ENCODE results near the gene DESI1.
"Not testable (repeated sequence)": the region's sequence is repeated elsewhere in the genome, so short reads cannot be mapped to it uniquely, and the experiment has no call there.

The DESI1 gene

GRCh38 chr22:41582694-41583093, 38.1 kb downstream of the DESI1 start:
- DNase-seq: no peak

DNA sequence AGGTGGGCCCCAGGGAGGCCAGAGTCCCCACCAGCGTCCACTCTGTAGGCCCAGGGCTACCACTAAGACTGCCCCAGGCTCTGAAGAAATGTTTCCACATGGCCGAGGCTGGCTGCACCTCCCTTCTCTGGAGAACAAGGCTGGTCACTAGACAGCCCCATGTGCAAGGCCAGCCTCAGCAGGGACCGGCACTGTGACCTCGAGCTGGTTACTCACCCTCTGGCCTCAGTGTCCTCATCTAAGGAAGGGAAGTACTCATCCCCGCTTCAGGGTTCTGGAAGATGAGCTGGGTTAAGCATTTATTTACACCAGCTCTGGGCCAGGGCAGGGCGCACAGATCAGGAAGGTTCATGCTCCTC, 40.9 kb downstream of the DESI1 start:
- DNase-seq: no peak

DNA sequence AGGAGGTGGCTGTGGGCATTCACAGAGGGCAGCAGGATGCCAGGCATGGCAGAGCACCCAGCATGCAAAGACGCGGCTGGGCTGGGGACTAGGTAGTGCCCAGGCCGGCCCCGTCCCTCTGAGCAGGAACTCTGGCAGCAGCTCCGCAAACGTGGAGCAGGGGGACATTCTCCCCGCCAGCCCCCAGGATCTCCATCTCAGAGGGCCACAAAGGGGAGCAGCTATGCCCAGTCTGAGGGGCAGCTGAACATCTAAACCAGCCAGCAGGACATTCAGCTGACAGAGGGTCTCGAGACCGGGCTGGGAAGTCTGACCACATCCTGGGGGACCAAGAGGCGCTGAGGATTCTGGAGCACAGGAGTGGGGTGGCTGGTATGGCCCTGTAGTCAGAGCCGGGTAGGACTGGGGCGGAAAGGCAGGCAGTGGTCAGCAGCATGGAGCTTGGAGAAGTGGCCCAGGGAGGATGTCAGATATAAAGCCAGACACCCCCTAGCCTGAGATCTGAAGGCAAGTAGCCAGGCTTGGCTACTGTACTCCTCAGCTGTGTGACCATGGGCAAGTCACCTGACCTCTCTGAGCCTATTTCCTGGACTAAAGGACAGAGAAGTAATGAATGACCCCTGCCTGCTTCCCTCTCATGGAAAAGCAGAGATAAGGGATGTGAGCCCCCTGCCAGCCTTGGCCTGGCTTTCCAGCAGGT, 41.4 kb downstream of the DESI1 start:
- DNase-seq: no peak

DNA sequence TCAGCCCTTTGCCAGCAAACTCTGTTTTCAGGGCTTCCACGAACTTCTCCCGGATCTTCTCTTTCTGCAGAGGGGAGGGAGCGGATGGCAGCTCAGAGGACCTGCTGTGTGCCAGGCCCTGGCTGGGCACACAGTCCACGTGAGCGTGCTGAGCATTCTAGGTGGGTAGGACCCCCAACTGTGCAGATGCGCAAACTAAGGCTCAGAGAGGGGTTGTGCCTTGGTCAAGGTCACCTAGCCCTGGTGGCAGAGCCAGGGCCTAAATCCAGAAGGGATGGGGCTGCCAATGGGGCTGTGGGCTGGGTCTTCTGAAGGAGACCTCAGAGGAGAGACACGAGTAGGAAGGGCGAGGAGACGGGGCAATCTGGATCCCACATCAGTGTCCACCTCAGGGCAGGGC, 42.0 kb downstream of the DESI1 start:
- no peak for DNase-seq

- DNase-seq: no peak
Measured at GRCh38 chr22:41578114-41578513, 42.7 kb downstream of the DESI1 start.

GRCh38 chr22:41576877-41577276, 44.0 kb downstream of the DESI1 start:
- no peak for DNase-seq

GRCh38 chr22:41575533-41575932, 45.3 kb downstream of the DESI1 start:
- DNase-seq: no peak

DNA sequence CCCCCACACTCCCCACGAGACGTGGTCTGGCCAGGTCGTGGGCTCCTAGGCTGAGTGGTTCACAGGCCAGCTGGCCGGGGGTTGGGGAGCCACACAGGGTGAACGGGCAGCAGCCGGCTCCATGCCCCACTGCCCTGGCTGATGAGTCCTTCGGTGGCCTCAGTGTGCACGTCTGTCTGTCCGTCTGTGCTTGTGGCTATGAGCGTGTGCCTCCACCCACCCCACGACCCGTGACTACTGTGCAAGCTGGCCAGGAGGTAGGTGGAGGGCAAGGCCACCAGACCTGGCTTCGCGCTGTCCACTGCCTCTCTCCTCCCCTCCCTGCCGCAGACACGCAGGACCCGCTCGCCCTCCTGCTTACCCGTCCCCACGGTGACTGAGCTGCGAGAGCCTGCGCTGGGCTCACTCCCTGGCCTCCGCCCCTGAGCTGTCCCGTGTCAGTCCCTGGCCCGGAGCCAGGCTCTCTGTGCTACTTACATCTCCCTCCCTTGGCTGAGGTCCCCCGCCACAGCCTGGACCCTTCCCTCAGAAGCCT, 45.9 kb downstream of the DESI1 start:
- no peak for DNase-seq

- no peak for DNase-seq
Measured at GRCh38 chr22:41573677-41574076, 47.2 kb downstream of the DESI1 start.

DNA sequence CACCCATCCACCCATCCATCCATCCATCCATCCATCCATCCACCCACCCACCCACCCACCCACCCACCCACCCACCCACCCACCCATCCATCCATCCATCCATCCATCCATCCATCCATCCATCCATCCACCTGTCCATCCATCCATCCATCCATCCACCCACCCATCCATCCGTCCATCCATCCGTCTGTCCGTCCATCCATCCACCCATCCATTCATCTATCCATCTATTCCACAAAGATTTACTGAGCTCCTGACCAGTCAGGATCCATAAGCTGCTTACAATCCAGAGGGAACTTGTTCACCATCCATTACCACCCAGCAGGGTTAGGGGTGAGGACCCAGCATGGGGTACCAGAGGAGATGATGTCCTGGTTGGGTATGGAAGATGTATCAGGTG, 48.5 kb downstream of the DESI1 start:
- DNase-seq: not testable (repeated sequence)

GRCh38 chr22:41571786-41572185, 49.1 kb downstream of the DESI1 start:
- no peak for DNase-seq

DNA sequence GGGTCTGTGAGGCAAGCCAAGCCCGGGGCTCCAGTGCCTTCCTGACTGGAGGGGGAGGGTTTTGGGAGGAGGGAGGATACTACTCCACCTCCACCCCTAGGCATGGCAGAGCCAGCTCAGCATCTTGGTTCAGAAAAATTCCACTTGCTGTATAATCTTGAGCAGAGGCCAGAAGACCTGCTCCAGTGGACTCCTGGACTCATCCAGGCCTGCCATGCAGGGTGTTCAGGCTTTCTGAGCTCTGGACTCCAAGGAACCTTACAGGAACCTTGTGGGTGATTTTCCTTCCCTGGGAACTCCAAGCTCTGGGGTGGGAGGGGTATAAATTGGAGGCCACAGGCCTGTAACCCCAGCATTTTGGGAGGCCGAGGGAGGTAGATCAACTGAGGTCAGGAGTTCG, 50.6 kb downstream of the DESI1 start:
- DNase-seq: no peak

DNA sequence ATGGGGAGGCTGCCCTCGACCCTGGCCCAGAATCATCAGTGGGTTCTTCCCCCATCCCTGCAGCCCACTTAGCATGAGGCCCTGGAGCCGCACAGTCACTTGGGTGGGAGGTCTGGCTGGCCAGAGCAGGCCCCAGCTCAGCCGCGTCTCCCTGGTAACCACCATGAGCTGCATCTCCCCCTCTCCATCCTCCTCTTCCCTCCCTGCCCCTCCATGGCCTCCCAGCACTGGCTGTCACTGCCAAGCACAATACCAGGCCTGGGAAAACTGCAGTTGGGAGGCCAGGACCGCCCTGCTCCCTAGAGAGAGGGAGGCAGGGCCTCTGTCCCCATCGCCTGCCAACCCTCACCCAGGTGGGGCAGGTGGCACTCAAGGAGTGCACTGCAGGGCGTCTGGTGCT, 52.0 kb downstream of the DESI1 start:
- no peak for DNase-seq

- DNase-seq: no peak
Measured at GRCh38 chr22:41567512-41567768, 53.4 kb downstream of the DESI1 start.

GRCh38 chr22:41565403-41566054, 55.3 kb downstream of the DESI1 start:
- no peak for DNase-seq

DNA sequence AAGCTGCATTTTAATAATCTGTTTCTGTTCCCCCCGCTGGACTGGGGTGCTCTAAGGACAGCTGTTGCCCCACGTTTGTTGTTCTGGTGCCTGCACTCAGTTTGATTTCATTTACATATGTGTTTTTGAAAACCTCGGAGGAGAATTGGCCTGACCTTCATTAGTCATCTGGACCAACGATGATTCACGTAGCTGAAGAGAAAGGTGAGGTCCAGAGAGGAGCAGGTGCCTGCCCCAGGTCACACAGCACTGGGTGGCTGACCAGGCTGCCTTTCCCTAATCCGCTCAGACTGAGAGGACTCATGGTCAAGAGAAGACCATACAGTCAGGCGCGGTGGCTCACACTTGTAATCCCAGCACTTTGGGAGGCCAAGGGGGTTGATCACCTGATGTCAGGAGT, 56.3 kb downstream of the DESI1 start:
- no peak for DNase-seq

DNA sequence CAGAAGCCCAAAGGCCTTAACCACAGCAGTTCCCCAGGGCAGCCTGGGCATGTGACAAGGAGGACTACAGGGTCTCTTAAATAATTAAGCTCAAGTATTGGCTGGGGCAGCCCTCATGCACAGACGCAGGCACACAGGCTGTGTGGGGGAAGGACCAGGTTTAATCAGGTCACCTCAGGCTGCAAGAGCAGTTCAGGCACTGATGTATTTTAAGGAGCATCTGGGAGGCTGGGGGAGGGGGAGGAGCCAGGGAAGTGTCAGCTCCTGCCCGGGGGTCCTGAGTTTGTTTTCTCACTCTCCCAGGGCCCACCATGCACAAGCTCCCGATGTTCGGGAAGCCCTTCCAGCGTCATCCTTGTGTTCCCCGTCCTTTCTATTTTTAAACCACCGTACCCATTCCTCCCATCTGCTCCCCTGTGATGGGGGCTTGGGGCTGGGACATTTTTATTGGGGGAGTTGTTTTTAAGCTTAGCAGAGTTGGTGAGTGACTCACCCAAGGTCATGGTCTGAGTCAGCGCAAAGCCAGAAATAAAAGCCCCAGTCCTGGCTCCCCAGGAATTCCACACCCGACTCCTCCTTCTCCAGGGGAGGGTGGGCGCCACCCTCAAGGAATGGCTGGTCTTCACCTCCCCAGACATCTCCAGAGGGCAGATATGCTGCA, 57.7 kb downstream of the DESI1 start:
- no peak for DNase-seq

GRCh38 chr22:41562461-41562860, 58.4 kb downstream of the DESI1 start:
- no peak for DNase-seq

DNA sequence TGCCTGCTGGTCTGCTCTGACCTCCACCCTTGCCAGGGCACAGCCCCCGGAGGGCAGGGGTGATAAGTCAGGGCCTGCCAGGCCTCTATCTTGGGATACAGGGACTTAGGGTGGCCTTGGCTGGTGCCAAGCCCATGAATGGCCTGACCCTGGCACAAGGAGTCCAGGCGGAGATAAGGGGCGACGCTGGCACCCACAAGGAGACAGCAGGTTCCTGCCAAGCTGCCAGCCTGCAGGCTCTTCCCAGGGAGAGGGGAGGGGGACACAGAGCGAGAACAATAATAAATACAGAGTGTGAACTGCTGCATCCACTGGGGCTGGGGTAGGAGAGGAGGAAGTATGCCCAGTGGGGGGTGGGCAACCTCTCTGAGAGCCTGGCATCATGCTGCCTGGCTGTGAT, 59.1 kb downstream of the DESI1 start:
- DNase-seq: no peak

GRCh38 chr22:41561335-41561734, 59.5 kb downstream of the DESI1 start:
- DNase-seq: no peak

DNA sequence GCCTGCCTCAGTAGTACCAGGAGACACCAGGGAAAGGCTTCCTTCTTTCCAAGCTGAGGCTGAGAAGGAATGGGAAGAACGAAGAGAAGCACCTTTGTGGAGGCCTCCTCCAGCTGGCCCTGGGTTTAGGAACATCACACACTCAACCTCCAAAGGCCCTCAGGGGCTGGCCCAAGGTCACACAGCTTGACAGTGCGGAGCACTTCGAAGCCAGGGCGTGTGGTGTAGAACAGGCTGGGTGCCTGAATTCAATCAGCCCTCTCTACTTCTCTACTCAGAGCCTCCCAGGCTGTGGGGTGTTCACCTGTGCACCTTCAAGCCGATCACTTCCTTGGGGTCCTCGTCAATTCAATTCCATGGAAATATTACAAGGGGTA, 60.8 kb downstream of the DESI1 start:
- no peak for DNase-seq

DNA sequence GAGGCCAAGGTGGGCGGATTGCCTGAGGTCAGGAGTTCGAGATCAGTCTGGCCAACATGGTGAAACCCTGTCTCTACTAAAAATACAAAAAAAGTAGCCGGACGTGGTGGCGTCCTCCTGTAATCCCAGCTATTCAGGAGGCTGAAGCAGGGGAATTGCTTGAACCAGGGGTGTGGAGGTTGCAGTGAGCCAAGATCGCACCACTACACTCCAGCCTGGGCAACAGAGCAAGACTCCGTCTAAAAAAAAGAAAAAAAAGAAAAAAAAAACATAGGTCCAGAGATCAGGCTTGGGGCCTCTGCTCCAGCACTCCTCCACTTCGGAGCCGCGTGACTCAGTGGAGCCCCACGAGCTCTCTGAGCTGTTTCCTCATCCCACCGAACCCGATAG, 62.6 kb downstream of the DESI1 start:
- not testable (repeated sequence) for DNase-seq

GRCh38 chr22:41557401-41558240, 63.2 kb downstream of the DESI1 start:
- DNase-seq: no peak

- no peak for DNase-seq
Measured at GRCh38 chr22:41556561-41556960, 64.3 kb downstream of the DESI1 start.
